GM12892 (cell line): ENCODE results near the gene HYCC2.
A peak's percentile ranks its signal among the peaks of the same experiment; 100 is the strongest.
"Not testable (repeated sequence)": the region's sequence is repeated elsewhere in the genome, so short reads cannot be mapped to it uniquely, and the experiment has no call there.

Experiments
- DNase-seq: peaks from one replicate; pipeline ENCODE4 v3.0.0; 2011; ENCODE audit not compliant: insufficient read length
- FAIRE-seq: peaks from 2 replicates; lab custom pipeline; 2011; peaks lifted over from hg19 to GRCh38; lab: Jason Lieb, UNC
- POLR2A ChIP-seq: IDR thresholded peaks from 2 replicates; pipeline ENCODE4 v1.6.1; 2011; ENCODE audit warnings: low read depth, low read length, control low read depth
- POLR2AphosphoS5 ChIP-seq: IDR thresholded peaks from 2 replicates; pipeline ENCODE4 v1.6.1; 2011; ENCODE audit warnings: low read depth, low read length, control low read depth
- TAF1 ChIP-seq: IDR thresholded peaks from 2 replicates; pipeline ENCODE4 v1.6.1; 2011; ENCODE audit warnings: low read depth, mild to moderate bottlenecking, control low read depth, low read length, borderline replicate concordance

The HYCC2 gene

DNA sequence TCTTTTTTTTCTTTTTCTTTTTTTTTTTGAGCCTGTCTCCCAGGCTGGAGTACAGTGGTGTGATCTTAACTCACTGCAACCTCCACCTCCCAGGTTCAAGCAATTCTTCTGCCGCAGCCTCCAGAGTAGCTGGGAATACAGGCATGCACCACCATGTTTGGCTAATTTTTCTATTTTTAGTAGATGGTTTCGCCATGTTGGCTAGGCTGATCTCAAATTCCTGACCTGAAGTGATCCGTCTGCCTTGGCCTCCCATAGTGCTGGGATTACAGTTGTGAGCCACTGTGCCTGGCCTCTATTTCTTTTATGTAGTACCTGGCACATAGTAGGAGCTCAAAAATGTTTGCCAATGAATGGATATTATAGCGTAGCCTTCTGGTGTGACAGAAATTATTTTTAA, 37.7 kb upstream of the HYCC2 start:
- no peak for TF ChIP-seq TAF1
- no peak for TF ChIP-seq POLR2AphosphoS5
- TF ChIP-seq POLR2A = no peak
- FAIRE-seq (no peak), DNase-seq (no peak)

GRCh38 chr2:201108341-201108740, 36.9 kb upstream of the HYCC2 start:
- no peak for TF ChIP-seq TAF1
- no peak for TF ChIP-seq POLR2A
- TF ChIP-seq POLR2AphosphoS5 = no peak
- DNase-seq (no peak), FAIRE-seq (no peak)

DNA sequence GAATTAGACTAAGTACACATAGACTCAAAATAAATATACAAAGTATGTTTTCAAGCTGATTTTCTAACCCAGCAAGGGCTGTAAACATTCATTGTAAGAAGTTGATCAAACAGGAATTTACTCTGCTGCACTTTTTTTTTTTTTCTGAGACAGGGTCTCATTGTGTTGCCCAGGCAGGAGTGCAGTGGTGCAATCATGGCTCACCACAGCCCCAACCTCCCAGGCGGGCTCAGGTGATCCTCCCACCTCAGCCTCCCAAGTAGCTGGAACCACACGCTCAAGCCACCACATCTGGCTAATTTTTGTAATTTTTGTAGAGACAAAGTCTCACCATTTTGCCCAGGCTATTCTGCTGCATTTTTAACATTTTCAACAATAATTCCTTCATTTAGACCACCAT, 36.2 kb upstream of the HYCC2 start:
- no peak for DNase-seq
- TF ChIP-seq POLR2A = no peak
- TF ChIP-seq TAF1 = no peak
- no peak for TF ChIP-seq POLR2AphosphoS5
- no peak for FAIRE-seq

DNA sequence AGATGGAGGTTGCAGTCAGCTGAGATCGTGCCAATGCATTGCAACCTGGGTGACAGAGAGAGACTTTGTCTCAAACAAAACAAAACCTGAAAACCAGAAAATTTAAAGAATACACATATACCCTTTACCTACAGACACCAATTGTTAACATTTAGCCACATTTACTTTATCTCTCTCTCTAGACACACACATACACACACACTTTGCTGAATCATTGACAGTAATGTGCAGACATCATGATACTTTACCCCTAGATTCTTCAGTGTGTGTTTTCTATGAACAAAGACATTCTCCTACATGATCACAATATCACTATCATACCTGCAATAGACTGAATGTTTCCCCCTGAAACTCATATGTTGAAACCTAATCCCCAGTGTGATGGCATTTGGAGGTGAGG, 34.3 kb upstream of the HYCC2 start:
- TF ChIP-seq POLR2AphosphoS5 (no peak), TAF1 (no peak), POLR2A (no peak)
- FAIRE-seq = no peak
- DNase-seq = no peak

GRCh38 chr2:201100497-201100896, 29.0 kb upstream of the HYCC2 start:
- FAIRE-seq = no peak
- DNase-seq = no peak
- TF ChIP-seq TAF1 (no peak), POLR2A (no peak), POLR2AphosphoS5 (no peak)

DNA sequence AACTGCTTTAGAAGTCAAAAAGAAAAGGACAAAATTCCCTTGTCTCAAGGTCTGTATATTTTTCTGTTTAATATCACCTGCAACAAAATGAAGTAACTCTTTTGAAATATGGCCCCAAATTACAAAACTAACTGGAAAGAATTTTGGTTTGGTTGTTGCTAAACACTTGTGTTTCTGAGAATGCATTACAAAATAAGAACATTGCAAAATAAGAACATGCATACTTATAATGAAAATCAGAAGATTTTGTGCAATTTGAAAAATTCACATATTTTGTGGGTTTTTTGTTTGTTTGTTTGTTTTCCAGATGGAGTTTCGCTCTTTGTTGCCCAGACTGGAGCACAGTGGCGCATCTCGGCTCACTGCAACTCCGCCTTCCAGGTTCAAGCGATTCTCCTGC, 22.1 kb upstream of the HYCC2 start:
- no peak for FAIRE-seq
- TF ChIP-seq POLR2AphosphoS5 (no peak), POLR2A (no peak), TAF1 (no peak)
- DNase-seq = no peak

DNA sequence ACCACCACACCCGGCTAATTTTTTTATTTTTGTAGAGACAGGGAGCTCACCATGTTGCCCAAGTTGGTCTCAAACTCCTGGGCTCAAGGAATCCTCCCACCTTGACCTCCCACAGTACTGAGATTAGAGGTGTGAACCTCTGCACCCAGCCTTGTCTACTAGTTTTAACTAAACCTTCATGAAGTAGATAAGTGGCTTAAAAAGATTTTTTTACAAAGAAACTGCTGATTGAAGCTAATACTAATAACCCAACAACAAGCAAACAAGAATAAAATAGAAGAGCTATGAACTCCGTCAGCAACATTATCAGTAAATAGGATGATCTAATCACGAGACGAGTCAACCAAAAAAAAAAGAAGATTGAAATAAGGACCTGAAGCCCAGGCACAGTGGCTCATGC, 19.1 kb upstream of the HYCC2 start:
- no peak for TF ChIP-seq TAF1
- no peak for TF ChIP-seq POLR2A
- no peak for TF ChIP-seq POLR2AphosphoS5
- DNase-seq (no peak), FAIRE-seq (no peak)

GRCh38 chr2:201084863-201085262, 13.4 kb upstream of the HYCC2 start:
- TF ChIP-seq POLR2AphosphoS5 (no peak), TAF1 (no peak), POLR2A (no peak)
- no peak for FAIRE-seq
- no peak for DNase-seq

DNA sequence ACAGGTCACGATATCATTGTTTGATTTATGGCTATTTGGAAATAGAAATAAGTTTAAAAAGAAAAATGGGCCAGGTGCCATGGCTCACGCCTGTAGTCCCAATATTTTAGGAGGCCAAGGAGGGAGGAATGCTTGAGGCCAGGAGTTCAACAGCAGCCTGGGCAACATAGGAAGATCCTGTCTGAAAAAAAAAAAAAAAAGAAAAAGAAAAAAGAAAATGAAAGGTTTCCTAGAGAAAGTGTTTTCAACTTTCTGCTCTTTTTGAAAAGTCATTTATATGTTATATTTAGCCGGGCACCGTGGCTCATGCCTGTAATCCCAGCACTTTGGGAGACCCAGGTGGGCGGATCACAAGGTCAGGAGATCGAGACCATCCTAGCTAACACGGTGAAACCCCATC, 3.5 kb upstream of the HYCC2 start:
- FAIRE-seq (no peak), DNase-seq (no peak)
- TF ChIP-seq TAF1 = no peak

GRCh38 chr2:201073071-201073470, 1.6 kb upstream of the HYCC2 start:
- no peak for TF ChIP-seq POLR2A
- TF ChIP-seq POLR2AphosphoS5 = no peak
- TF ChIP-seq TAF1 = no peak
- DNase-seq (no peak), FAIRE-seq (no peak)

DNA sequence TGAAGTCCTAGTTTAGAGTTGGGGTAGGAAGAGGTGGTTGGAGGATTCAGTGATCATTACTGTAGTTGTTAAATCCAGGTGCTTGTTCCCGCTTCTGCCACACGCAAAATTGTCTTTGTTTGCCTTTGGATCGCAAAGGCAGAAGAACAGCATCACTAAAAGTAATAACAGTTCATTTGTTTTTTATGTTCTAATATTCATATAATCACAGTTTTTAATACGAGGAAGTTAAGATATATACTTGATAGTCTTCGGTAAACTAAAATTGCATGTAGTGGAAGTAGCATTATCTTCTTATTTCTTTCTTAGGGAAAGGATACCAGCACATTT, 695 bp upstream of the HYCC2 start:
- DNase-seq = no peak
- TF ChIP-seq POLR2A (no peak), POLR2AphosphoS5 (no peak), TAF1 (no peak)
- FAIRE-seq = no peak

GRCh38 chr2:201070948-201071478, 458 bp downstream of the HYCC2 start:
- TF ChIP-seq TAF1 (no peak), POLR2AphosphoS5 (no peak; the same call in 1 of the 2 replicates), POLR2A (no peak)
- FAIRE-seq (no peak), DNase-seq (peak; percentile 16)

DNA sequence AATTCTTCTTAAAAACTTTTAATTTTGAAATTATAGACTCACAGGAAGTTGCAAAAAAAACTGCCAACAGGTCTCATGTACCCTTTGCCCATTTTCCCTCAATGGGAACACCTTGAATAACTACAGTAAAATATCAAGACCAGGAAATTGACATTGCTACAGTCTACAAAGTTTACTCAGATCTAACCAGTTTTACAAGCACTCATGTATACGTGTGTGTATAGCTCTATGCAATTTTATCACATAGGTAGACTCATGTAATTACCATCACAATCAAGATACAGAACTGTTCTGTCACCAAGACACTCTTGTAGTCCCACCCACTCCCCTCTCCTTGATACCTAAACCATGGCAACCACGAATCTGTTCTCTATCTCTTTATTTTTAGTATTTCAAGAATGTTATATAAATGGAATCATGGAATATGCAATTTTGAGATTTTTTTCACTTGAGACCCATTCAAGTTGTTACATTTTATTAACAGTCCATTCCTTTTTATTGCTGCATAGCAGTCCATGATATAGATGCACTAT, 6.6 kb downstream of the HYCC2 start:
- FAIRE-seq = no peak
- DNase-seq = no peak
- TF ChIP-seq TAF1 (no peak), POLR2A (no peak), POLR2AphosphoS5 (no peak)

DNA sequence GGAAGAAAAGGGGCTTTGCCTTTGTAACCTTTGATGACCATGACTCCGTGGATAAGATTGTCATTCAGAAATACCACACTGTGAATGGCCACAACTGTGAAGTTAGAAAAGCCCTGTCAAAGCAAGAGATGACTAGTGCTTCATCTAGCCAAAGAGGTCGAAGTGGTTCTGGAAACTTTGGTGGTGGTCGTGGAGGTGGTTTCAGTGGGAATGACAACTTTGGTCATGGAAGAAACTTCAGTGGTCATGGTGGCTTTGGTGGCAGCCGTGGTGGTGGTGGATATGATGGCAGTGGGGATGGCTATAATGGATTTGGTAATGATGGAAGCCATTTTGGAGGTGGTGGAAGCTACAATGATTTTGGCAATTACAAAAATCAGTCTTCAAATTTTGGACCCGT, 8.0 kb downstream of the HYCC2 start:
- not testable (repeated sequence) for DNase-seq, FAIRE-seq
